Measurements from ENCODE around the gene SLC30A3. TPM values are rescaled to one million over a fixed set of nuclear protein-coding genes. Genes with fewer than 3 reads are reported as not detected.

The SLC30A3 gene
- total RNA-seq, 1 experiment from 2014 or later: 0.46 TPM

GRCh38 chr2:27205206-27205605 lies 57.6 kb downstream of the SLC30A3 start:
- no peak for DNase-seq (ENCODE audit: low spot score)

- DNase-seq (ENCODE audit: low spot score): no peak
Measured at GRCh38 chr2:27204566-27204965, 58.3 kb downstream of the SLC30A3 start.

GRCh38 chr2:27203741-27204140 lies 59.1 kb downstream of the SLC30A3 start:
- DNase-seq (ENCODE audit: low spot score): no peak

Other genes starting within 250 kb of the SLC30A3 start
- gene TMEM214, start 230.1 kb downstream of the SLC30A3 start, total RNA-seq (2014; rRNA removed; shearing (Covaris generic)): 34.6 and 37.8 TPM in 2 replicates
- gene AGBL5, start 211.4 kb downstream of the SLC30A3 start, total RNA-seq (2014; rRNA removed; shearing (Covaris generic)): 25.2 and 27.8 TPM in 2 replicates
- 328 and 330 TPM in 2 replicates for gene OST4, start 191.4 kb downstream of the SLC30A3 start, total RNA-seq (2014; rRNA removed; shearing (Covaris generic))
- 10.8 and 30.2 TPM in 2 replicates for gene EMILIN1, start 184.4 kb downstream of the SLC30A3 start, total RNA-seq (2014; rRNA removed; shearing (Covaris generic))
- 0.14 and 0.48 TPM in 2 replicates for gene KHK, start 176.3 kb downstream of the SLC30A3 start, total RNA-seq (2014; rRNA removed; shearing (Covaris generic))
- 0.31 TPM in 1 of 2 replicates, not detected in the other for gene CGREF1, start 143.9 kb downstream of the SLC30A3 start, total RNA-seq (2014; rRNA removed; shearing (Covaris generic))
- gene ABHD1, start 139.2 kb downstream of the SLC30A3 start, total RNA-seq (2014; rRNA removed; shearing (Covaris generic)): 0.12 TPM in 1 of 2 replicates, not detected in the other
- gene PREB, start 128.4 kb downstream of the SLC30A3 start, total RNA-seq (2014; rRNA removed; shearing (Covaris generic)): 37.0 and 51.9 TPM in 2 replicates
- gene PRR30, start 123.6 kb downstream of the SLC30A3 start, total RNA-seq (2014; rRNA removed; shearing (Covaris generic)): not detected in 2 replicates
- not detected in 2 replicates for gene TCF23, start 114.0 kb downstream of the SLC30A3 start, total RNA-seq (2014; rRNA removed; shearing (Covaris generic))
- gene ATRAID, start 51.0 kb downstream of the SLC30A3 start, total RNA-seq (2014; rRNA removed; shearing (Covaris generic)): 196 and 202 TPM in 2 replicates
- 22.6 and 26.2 TPM in 2 replicates for gene SLC5A6, start 50.8 kb downstream of the SLC30A3 start, total RNA-seq (2014; rRNA removed; shearing (Covaris generic))
- gene CAD, start 45.7 kb downstream of the SLC30A3 start, total RNA-seq (2014; rRNA removed; shearing (Covaris generic)): 4.7 and 6.9 TPM in 2 replicates
- not detected in 2 replicates for gene DNAJC5G, start 12.4 kb upstream of the SLC30A3 start, total RNA-seq (2014; rRNA removed; shearing (Covaris generic))
- gene TRIM54, start 19.4 kb upstream of the SLC30A3 start, total RNA-seq (2014; rRNA removed; shearing (Covaris generic)): 0.35 TPM in 1 of 2 replicates, not detected in the other
- gene UCN, start 45.4 kb upstream of the SLC30A3 start, total RNA-seq (2014; rRNA removed; shearing (Covaris generic)): 0.53 TPM in 1 of 2 replicates, not detected in the other
- gene MPV17, start 60.0 kb upstream of the SLC30A3 start, total RNA-seq (2014; rRNA removed; shearing (Covaris generic)): 52.9 and 61.7 TPM in 2 replicates
- gene GTF3C2, start 93.7 kb upstream of the SLC30A3 start, total RNA-seq (2014; rRNA removed; shearing (Covaris generic)): 24.5 and 29.9 TPM in 2 replicates
- 15.0 and 23.8 TPM in 2 replicates for gene EIF2B4, start 107.3 kb upstream of the SLC30A3 start, total RNA-seq (2014; rRNA removed; shearing (Covaris generic))
- 79.6 and 84.6 TPM in 2 replicates for gene SNX17, start 107.6 kb upstream of the SLC30A3 start, total RNA-seq (2014; rRNA removed; shearing (Covaris generic))
- 1.4 and 2.8 TPM in 2 replicates for gene ZNF513, start 117.7 kb upstream of the SLC30A3 start, total RNA-seq (2014; rRNA removed; shearing (Covaris generic))
- 72.0 and 81.7 TPM in 2 replicates for gene PPM1G, start 146.5 kb upstream of the SLC30A3 start, total RNA-seq (2014; rRNA removed; shearing (Covaris generic))
- 99.9 and 102 TPM in 2 replicates for gene NRBP1, start 165.6 kb upstream of the SLC30A3 start, total RNA-seq (2014; rRNA removed; shearing (Covaris generic))
- gene KRTCAP3, start 179.3 kb upstream of the SLC30A3 start, total RNA-seq (2014; rRNA removed; shearing (Covaris generic)): not detected in 2 replicates
- 4.5 and 6.3 TPM in 2 replicates for gene IFT172, start 226.7 kb upstream of the SLC30A3 start, total RNA-seq (2014; rRNA removed; shearing (Covaris generic))
- 0.16 and 0.29 TPM in 2 replicates for gene FNDC4, start 232.2 kb upstream of the SLC30A3 start, total RNA-seq (2014; rRNA removed; shearing (Covaris generic))
- gene GCKR, start 233.8 kb upstream of the SLC30A3 start, total RNA-seq (2014; rRNA removed; shearing (Covaris generic)): not detected in 2 replicates